Mucosa of gallbladder (tissue), 1 donor: ENCODE results near the gene VWA3A. TPM values are rescaled to one million over a fixed set of nuclear protein-coding genes. Genes with fewer than 3 reads are reported as not detected.
"Not testable (repeated sequence)": the region's sequence is repeated elsewhere in the genome, so short reads cannot be mapped to it uniquely, and the experiment has no call there.

ENCODE experiments used
- DNase-seq: peaks from one replicate; pipeline ENCODE4 v3.0.0-alpha.2; 2020; ENCODE audit warnings: low spot score
- total RNA-seq: library from RNA; stranded (reverse); gene quantifications from one replicate; pipeline ENCODE4 v1.2.1, GENCODE V29; 2021
- donor health status: DM: no; HTN: no; CAD: no.

VWA3A gene
- total RNA-seq, 1 donor from 2014 or later = 0.32 TPM

- DNase-seq = no peak
Observed at GRCh38 chr16:22183335-22183734, 91.0 kb downstream of the VWA3A start.

DNA sequence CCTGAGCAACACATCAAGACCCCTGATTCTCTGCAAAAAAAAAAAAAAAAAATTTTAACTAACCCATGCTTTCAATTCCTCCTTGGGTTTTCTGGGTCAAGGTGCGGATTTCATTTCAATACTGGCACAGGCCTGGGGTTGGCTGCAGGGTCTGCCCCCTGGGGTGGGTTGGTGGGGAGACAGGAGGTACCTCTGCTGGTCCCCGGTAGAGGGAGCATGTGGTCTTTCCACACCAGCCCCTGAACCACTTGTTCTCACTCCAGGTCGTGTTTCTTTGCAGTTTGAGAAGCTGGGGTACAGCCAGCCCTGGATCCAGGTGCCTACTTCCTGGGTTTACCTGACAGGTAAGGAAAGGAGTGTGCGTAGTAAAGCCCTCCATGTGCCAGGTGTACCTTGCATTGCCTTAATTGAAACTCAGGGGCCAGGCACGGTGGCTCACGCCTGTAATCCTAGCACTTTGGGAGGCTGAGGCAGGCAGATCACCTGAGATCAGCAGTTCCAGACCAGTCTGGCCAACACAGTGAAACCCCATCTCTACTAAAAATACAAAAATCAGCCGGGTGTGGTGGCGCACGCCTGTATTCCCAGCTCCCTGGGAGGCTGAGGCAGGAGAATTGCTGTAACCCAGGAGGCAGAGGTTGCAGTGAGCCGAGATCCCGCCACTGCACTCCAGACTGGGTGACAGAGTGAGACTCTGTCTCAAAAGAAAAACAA, 91.7 kb downstream of the VWA3A start:
- no peak for DNase-seq

GRCh38 chr16:22184615-22184968, 92.3 kb downstream of the VWA3A start:
- no peak for DNase-seq

DNA sequence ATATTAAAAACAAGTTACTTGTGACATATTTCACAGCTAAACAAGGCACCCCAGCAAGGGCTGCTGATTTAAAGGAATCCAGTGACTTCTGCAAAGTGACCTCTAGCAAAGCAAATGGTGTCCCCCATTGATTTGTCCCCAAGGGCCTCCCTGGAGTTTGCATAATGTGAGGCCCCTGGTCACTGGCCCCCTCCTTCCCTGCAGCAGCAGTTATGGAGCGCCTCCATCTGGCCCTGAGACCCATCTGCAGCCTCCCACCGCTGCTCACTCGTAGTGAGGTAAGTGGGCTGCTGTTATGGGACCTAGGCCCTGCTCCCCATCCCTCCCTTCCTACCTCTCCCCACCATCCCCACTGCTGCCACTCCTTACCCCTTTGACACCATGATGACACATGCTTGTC, 94.2 kb downstream of the VWA3A start:
- DNase-seq = no peak

GRCh38 chr16:22188267-22188594, 95.9 kb downstream of the VWA3A start:
- DNase-seq = no peak

DNA sequence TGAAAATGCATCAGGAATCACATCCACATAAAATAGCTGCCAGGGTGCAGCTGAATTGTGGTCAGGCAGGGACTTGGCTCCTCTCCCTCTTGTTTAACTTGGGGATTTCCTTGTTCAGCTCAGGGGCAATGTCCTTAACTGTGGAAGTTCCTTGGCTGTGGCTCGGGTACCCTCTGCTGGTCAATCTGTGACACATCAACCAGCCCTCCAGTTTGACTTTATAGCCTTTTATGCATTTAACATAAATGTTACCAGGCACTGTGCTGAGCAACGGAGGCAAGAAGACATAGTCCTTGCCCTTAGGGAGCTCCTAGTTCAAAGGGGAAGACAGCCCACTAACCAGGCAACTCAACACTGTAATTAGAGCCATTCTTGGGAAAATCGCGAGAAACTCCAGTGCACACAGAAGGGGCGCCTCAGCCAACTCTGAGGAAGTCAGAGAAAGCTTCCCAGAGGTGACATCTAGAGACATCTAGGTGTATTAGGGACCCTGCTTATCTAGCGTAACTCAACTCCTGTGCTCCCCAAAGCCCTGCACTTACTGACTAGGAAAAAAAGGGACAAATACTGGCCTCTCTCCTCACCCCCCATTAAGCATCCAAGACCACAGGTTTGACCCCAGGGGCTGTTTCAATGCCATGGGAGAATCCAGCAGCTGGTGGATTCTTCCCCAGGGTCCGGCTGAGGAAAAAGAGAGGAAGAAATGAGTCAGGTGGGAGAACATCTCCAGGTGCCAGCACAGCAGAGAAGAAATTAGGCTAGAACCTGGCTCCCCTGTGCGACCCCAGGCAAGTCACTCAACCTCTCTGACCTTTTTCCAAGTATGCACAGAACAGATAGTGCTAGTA, 96.5 kb downstream of the VWA3A start:
- peak; percentile 78 for DNase-seq

- DNase-seq = peak; percentile 29
Observed at GRCh38 chr16:22189473-22190080, 97.2 kb downstream of the VWA3A start.

GRCh38 chr16:22190081-22190775, 97.9 kb downstream of the VWA3A start:
- DNase-seq = peak; percentile 77

DNA sequence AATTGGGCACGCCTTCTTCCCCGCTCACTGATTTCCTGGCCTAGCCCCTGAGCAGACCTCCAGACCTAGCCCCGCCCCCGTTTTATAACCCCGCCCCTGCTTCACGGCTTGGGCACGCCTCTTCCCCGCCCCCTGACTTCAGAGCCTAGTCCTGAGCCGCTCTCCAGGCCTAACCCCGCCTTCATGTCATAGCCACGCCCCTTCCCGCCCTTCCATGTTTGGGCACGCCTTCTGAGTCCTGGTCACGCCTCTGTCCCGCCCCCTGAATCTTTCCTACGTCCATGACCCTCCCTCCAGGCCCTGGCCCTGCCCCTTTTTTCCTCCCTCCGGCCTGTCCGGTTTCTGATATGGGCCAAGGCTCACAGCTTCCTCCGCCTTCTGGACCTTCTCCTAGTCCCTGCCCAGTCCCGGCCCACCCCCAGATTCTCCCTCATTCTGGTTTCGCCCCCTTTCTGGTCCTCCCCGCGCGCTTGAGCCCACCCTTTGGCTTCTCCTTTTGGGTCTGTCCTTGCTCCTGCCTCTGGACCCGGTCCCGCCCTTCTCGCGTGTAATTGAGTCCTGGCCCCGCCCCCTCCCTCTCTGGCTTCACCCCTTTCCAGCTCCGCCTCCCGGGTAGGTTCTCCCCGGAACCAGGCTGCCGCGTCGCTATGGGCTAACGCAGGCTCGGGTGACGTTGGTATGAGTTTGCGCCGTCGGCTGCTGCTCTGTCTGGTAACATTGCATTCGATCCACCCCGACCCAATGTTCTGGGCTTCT, 98.6 kb downstream of the VWA3A start:
- peak; percentile 100 for DNase-seq

- peak; percentile 28 for DNase-seq
Observed at GRCh38 chr16:22191532-22192260, 99.4 kb downstream of the VWA3A start.

DNA sequence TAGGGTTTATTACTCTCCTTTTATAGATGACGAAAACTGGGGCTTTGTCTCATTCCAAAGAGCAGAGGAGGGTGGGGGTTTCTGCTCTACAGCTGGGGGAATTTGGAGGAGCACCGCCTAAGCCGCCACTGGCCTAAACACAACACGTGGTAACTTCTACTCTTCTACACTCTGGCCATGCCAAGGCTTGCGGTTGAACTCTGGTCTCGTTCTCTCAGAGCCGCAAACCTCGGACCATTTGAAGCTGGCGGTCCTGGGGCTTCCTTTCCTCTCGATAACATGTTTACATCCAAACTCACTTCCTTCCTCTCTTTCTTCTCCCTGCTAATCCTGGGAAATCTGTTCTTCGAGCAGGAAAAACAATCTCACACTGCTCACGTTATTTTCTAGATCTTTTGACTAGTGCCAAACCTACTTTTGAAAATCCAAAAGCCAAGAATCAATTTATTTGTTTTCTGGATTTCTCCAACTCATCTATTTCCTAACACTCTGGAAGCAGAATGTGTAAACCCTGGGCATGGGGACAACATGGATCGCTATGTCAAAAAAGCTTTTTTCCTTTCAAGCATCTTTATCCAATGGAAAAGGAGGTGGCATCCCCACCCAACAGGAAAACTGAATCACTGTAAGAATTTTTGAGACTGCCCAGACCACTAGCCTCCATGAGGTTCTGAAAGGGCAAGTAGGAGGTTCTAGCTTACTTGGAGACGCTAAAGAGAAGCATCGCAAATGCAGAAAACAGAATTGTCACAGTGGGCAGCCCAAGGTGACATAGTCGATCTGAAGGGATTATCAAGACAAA, 100.1 kb downstream of the VWA3A start:
- peak; percentile 86 for DNase-seq

- no peak for DNase-seq
Observed at GRCh38 chr16:22193063-22193411, 100.7 kb downstream of the VWA3A start.

DNA sequence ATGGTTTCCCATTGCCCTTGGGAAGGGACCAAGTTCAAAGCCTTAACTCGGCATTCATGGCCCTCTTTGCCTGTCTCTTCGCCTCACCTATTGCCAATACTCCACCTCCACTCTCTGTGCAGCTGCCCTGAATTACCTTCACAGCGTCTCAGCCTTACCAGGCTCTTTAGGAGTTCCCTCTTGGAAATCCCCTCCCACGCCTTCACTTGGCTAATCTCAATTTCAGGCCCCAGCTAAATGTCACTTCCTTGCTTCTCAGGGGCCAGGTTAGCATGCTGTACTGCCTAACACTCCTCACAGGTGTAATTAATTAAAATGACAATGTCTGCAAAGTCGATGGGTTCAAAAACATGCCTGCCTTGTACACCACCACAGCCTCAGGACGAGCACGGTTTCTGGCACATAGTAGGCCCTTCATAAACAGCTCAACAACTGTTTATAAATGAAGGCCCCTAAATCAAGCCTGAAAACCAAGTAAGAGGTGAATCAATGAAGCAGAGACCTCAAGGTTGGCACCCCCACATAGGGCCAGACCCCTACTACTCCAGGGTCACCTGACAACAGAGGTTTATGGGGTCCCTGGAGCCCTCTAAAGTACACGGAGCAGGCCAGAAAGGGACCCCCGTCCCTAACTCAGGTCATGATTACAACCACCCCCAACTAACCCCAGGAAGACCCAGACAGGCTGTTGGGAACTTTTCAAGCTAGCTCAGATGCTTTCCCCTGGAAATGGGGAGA, 102.5 kb downstream of the VWA3A start:
- DNase-seq = no peak

DNA sequence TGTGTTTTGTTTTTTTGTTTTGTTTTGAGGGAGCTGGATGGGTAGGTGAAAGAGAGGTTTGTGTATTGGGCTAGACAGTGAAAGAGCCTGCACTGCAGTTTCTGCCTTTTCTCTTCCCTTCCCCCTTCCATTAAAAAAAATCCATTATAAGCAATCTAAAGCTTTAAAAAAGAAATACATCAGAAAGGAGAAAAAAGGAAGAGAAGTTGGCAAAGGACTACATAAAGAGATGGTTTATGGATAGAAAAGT, 103.0 kb downstream of the VWA3A start:
- DNase-seq = no peak

GRCh38 chr16:22195695-22196558, 103.6 kb downstream of the VWA3A start:
- peak; percentile 95 for DNase-seq

GRCh38 chr16:22196559-22197168, 104.3 kb downstream of the VWA3A start:
- not testable (repeated sequence) for DNase-seq

GRCh38 chr16:22198547-22199293, 106.4 kb downstream of the VWA3A start:
- no peak for DNase-seq

- DNase-seq = no peak
Observed at GRCh38 chr16:22202261-22202637, 109.9 kb downstream of the VWA3A start.
